HG03378 (cell line): ENCODE data around the gene OPRL1.

Experiments
- ATAC-seq: cut with Tn5 transposase; IDR thresholded peaks from one replicate; pipeline ENCODE4 v1.9.1; 2021; ENCODE audit warnings: mild to moderate bottlenecking, moderate library complexity; ENCODE audit not compliant: unreplicated experiment

OPRL1 gene

DNA sequence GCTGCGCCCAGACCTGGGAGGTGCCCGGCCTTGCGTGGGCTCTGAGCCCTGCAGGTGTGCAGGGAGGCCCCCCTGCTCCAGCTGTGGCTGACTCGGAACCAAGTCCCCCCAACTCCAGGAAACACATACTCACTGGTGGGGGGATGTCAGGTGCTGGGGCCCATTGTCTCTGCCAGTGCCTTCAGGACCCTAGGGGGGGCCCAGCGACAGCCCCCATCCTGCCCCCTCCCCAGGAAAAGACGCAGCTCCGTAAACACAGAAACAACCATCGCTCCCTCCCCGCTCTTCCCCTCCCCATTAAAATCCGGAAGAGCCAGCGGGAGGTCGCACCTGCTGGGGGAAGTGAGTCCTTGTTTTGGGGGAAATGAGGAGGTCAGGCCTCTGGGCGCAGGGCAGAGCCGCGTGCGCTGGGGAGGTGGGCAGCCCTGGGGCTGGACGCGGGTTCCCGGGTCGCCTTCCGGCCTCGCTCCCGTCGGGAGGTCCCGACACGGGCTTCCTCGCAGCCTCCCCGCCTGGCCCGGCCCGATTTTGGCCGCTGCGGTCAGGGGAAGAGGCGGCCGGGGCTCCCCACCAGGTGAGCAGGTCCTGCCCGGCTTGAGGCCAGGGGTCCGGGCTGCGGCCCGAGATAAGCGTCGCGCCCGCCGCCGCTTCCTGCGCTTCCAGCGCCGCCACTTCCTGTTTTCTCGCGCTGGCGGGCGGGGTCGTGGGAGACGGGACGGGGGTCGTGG is 37.7 kb upstream of the OPRL1 start:
- no peak for ATAC-seq

DNA sequence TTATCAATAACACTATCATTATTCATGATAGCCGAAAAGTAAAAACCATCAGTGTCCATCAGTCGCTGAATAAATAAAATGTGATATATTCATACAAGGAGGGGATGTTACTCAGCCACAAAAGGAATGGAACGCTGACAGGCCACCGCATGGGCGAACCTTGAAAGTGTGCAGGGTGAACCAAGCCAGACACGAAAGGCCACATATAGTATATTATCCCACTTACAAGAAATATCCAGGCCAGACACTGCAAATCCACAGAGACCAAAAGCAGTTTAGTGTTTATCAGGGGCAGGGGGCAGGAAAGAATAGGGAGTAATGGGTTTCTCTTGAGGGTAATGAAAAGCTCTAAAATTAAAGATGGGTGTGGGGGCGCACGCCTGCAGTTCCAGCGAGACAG is 36.1 kb upstream of the OPRL1 start:
- ATAC-seq, result no peak

DNA sequence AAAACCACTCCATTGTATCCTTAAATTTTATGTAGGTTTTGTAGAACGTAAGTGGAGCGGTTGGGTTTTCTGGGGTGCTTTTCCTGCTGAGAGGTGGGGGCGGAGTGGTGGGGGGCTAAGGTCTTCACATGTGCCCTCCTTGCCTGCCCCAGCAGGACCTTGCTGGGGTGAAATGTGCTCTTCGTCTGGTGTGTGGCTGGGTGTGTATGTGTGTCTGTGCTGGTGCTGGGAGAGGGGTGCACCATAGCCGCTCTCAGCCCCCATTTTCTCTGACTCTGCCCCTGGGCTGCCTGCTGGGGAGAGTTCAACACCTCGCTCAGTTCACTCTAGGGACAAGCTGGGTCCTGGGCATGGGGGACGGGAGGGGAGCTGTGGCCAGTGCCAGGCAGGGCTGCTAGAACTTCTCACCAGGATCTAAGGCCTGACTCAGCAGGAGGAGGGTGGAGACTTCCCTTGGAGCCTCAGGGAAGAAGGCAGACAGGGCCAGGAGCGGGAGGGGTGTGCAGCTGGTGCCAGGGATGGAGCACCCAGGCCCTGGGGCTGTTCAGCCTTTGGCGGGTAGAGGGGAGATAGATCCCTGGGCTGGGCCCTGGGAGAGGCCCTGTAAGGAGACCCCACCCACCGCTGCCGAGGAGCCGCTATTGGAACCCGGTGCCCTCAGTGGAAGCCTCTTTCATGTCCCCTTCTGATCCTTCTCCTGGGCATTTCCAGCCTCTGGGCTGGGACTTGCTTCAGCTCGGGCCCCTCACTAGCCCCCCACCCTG is 35.2 kb upstream of the OPRL1 start:
- ATAC-seq, result no peak

DNA sequence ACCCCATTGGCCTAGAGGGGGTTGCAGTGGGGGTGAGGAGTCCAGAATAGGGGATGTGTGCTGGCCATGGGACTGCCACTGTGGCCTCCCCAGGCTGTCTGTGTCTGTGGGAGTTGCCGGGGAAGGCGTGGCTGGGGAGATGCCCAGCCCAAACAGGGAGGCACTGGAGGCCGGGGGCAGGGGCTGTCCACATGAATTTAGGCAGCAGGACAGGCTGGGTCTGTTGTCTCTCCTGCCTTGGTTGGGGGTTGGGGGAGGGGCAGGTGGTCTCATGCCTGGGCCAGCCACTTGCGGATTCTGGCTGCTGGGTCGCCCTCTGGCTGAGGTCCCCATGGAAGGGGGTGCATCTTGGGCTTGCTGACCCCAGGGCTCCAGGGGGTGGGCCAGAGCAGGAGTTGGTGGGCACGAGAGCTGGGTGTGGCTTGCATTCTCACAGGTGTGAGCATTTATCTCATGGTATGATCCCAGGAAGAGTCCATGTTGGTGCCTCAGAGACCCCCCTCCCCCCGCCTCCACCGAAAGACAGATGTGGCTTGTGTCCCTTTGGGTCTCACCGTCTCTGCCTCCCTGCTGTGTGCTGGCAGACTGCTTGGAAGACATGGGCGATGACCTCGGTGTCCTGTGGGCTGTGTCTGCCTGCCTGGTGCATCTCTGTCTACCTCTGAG is 34.4 kb upstream of the OPRL1 start:
- no peak for ATAC-seq

DNA sequence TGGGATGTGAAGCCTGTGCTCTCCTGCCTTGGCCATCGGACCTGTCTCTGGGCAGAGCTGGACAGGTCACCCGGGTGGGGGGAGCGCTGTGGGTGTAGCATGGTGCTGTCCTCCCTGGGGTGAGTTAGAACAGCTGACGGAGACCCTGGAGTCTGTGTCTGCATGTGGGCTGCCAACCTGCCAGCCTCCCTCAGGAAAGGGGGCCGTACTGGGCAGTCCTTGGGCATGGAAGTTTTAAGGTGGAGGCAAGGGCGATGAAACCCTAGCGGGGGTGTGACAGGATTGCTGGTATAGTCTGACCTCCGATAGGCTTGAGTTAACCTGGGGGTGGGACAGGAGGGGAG is 32.9 kb upstream of the OPRL1 start:
- no peak for ATAC-seq

DNA sequence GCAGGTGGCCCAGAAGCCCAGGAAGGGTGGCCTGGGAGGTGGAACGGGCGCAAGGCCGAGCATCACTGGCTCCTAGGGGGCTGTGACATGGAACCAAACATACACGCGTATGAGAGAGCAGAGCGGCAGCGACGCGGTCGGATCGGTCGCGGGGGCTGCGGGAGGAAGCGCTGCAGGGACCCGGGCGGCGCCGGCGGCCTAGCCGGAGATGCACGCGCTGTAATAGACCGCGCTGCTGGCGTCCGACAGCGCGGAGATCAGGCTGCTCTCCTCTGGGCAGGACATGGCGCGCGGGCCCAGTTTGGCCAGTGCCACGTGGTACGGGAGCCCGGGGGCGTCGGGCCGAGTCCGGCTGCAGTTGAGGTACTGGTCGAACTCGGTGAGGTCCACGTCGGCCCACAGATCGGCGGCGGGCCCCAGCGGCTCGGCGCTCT is 31.9 kb upstream of the OPRL1 start:
- no peak for ATAC-seq

DNA sequence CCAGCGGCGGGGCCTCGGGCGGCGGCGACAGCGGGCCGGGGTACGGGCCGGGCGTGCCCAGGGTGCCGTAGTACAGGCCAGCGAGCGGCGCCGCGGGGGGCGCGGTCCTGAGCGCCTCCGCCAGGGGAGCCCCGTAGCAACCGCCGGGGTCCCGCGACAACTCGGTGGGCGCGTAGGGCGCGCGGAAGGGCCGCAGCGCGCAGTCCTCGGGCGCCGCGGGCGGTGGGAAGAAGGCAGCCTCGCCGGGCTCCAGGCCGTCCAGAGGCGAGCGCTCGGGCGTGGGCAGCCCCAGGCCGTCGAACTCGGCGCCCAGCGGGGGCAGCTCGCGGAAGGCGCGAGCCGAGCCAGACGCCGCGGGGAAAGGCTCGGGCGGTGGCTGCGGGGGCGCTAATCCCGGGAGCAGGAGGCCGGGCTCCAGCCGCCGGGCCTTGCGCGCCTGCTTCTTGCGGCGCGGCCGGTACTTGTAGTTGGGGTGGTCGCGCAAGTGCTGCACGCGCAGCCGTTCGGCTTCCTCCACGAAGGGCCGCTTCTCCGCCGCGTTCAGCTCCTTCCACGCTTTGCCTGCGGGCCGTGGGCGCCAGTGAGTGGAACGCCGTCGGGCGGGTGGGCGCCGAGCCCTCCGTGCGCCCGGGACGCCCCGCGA is 31.4 kb upstream of the OPRL1 start:
- no peak for ATAC-seq

DNA sequence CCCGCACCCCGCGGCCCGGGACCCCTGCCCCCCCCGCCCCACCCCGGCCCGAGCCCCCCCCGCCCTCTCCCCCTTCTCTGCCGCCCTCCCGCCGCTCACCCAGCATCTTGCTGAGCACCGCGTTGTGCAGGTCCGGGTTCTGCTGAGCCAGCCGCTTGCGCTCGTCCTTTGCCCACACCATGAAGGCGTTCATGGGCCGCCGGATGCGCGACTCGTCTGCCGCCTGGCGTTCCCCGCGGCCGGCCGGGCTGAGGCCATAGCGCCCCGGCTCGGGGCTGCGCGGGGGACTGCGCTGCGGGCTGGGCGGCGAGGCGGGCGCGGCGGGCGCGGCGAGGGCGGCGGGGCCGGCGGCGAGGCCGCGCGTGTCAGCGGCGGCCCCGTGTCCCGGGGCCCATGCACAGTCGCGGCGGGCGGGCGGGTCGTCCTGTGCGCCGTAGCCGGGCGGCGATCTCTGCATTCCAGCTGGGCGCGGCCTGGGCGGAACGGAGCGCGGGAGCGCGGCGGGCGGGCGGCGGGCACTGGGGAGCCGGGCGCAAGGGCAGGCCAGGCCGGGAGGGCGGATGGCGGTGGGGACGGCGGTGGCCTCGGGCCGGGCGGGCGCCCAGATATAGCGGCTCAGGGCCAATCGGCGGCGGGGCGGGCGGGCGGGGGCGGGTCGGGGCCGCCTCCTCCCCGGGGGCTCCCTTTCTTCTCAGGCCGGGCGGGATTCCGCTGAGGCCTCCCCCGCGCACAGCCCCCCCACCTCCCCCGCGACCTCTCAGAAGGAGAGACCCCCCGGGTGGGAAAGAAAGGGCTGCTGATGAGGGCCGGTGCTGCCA is 30.6 kb upstream of the OPRL1 start, which contains the start of gene SOX18:
Gene SOX18 (minus strand): TSS at position 580 of the 818 bp plus-strand sequence. CDS start 123 bp downstream, at position 457.
- ATAC-seq, result no peak

DNA sequence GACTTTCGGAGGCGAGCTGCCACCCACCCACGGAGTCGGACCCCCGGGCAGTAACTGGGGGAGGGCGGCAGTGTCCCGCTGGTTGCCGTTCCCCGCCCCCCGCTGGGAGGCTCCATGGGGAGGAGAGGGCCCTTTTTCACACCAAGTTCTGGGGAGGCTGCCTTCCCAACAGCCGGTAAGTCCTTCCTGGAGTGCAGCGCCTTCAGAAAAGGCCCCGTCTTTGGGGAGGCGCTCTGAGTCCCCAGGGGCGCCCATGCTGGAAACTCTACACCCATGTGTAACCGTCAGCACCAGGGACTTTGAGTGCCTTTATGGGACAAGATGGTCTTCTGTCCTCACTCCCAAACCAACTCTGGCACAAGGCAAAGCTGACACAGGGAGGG is 30.0 kb upstream of the OPRL1 start:
- no peak for ATAC-seq

DNA sequence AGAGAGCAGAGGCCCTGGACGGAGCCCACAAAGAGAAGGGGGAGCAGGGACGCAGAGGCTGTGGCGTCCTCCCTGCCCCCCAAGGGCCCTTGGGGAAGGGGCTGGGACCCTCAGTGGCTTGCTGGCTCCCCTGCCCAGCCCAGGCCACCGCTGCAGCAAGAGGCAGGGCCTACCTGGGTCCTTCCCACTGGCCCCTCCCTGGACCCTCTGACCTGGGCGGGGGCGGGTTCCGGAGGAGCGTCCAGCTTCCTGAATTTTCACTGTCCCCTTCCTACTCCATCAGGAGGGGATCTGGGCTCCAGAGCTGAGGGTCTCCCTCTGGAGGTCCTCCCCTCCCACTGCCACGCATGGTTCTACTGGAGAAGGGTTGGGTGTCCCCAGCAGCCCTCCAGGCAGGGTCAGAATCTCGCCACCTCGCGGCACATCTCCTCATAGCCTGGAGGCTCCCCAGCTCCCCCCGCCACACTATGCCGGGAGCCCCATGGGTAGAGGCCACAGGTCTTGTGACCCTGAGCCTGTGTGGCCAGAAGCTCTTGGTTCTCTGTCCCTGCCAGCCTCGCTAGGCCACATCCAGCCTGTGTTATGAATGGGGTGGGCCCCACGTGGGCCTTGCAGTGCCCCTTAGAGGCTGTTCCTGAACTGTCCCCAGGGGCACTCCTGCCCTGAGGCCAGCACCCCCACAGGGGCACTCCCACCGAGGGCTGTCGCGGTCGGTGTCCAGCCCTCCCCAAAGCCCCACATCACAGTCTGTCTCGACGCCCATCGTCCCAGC is 29.4 kb upstream of the OPRL1 start:
- ATAC-seq, result no peak

DNA sequence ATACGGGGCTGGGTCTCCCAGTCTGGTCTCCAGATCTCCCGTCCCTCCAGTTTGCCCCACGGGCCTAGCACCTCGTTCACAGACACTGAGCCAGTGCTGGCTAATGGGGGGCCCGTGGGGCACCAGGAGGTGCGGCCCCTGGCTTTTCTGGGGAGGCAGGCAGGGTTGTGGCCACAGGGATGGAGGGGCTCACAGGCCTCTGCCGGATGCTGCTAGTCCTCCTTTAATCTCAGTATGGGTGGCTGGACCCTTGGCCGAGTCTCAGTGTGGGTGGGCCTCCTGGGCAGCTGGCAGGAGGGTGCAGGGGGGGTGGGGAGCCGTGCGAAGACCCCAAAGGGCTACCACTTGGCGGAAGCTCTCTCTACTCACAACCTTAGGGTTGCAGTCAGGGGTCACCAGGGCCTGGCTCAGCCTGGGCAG is 28.8 kb upstream of the OPRL1 start:
- ATAC-seq, result no peak

DNA sequence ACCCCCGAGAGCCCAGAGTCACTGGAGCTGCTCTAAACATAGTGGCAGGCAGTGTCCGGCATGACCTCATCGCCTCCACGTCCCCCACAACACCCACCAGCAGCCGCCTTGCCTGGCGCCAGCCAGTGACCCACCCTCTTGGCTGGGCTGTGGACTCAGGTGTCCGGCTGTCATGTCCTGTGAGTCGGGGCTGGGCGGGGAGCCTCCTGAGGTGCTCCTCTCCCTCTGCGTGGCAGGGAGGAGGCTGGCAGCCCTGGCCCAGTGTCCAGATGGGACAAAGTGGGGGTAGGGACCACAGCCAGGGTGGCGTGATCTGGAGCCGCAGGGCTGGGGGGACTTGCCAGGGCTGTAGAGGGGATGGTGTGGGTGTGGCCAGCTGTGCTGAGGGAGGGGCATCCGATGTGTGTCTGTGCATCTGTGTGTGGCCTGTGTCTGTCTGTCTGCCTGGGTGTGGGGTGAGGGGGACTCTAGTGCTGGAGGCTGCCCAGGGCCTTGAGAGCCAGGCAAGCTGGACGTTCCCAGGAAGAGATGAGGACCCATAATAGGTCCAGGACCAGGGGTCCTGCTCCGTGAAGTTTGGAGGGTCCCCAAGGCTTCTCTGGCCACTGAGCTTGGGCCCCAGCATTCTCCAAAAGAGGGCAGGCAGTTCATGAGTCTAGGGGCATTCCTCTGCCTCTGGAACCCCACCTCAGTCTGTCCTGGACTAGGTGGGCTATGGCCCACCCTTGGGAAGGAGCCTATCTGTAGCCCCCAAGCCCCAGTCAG is 28.1 kb upstream of the OPRL1 start:
- no peak for ATAC-seq

DNA sequence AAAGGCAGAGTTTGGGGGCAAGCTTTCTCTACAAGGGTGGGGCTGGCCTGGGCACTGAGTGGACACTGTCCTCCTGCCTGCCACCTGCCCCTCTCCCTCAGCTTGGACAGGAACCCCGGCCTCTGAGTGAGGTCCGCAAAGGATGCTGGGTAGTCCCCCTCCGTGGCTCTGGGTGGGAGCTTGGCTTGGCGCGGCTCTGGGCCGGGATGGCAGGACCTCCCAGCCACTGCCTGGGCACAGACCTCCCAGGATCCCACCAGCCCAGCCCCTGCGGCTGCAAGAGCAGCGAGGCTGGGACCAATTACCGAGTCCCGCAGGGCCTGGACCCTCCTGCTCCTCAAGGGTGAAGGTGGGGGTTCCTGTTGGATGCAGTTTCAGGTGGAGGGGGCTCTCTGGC is 27.6 kb upstream of the OPRL1 start:
- no peak for ATAC-seq

DNA sequence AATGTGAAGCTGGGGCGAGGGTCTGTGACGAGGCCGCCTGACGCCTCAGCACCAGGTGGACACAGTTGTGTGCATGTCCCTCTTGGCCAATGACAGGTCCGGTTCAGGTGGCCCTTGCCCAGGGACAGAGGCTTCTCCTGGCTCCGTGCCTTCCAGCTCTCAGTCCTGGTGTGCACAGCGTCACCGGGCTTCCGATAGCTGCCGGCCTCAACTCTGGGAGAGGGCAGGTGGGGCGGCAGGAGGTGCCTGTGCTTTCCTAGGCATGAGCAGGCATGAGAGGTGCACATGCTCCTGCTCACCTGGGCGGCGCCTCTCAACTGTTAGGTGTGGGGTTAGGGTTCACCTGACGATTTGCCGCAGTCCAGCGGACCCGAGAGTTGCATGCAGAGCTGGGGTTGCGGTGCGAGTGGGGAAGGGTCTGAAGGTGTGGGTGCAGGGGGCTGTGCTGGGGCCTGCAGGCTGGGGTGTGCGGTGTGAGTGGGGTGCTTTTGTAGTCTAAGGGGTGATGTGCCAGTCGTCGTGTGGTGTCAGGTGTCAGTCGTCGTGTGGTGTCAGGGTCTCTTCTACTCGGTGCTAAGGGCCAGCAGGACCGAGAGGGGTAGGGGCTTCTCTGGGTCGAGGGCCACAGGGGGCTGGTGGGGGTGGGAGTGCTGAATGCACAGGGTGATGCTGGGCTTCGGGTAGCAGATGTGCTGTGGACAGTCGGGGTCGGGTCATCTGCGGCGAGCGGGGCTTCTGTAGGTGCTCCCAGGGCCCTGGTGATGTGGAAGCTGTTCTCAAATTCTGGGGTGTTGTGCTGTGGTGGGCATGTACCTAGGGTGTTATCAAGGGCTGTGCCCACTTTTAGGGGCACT is 26.7 kb upstream of the OPRL1 start:
- ATAC-seq, result no peak

DNA sequence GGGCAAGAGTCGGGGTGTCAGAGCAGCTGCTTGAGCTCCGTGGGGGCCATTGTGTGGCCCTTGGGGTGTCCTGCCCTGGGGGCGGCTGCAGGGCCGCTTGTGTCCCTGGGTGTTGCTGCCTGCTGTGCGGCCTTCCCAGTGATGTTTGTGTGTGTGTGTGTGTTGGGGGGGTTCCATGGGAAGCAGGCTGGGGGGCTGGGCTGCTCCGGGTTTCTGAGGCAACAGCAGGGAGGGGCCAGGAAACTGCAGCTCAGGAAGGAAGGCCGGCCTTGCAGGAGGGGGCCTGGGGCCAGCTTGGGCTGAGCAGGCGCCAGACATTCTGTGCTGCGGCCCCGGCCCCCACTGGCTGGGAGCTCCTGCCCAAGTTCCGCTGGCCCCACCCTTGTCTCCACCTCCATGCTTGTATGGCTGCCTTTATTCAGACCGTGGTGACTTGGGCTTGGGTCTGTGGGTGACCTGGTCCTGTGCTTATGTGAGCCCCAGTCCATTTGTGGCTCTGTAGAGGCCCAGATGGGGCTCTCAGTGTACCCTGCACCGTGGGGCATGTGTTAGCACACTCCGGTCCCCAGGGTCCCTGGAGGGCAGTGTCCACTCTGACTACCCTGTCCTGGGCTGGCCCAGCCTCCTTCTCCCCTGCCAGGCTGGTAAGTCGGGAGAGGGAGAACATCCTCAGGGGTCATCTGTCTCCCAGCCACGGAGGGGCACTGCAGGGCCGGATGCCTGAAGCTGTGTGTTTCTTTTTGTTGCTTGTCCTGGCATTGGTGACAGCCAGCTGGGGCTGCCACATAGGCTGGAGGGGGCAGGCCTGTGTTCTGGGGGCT is 25.8 kb upstream of the OPRL1 start:
- no peak for ATAC-seq

DNA sequence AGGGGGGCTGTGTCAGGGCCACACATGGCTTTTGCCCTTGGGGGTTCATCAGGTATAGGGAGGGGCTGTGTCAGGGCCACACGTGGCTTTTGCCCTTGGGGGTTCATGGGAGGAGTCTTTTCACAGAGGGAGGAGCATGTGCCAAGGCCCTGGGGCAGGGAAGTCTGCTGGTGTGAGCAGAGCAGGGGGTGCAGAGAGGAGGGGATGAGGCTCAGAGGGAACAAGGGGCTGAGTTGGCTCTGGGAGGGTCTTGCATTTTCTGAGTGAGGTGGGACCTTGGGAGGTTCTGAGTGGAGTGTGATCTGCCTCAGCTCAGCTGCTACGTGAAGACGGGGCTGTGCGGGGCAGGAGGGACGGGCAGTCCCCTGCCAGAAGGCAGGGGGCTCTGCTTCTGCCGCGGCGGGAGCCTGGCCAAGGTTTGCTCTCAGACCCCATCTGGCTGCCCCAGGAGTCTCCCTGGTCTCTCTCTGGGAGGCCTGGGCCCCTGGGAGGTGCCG is 24.4 kb upstream of the OPRL1 start:
- no peak for ATAC-seq
